ENCODE results near the gene GPA33. TPM values are rescaled to one million over a fixed set of nuclear protein-coding genes. Genes with fewer than 3 reads are reported as not detected.

Gene GPA33
- total RNA-seq, 1 donor, result not detected

GRCh38 chr1:167122568-167122967 is 32.4 kb upstream of the GPA33 start:
- no peak for TF ChIP-seq CTCF (IDR thresholded peaks at IDR 0.05; ENCODE audit: extremely low read depth, low read depth, low read length)
- peaks cover 3% of the 10 kb centered on the region for H3K27me3 ChIP-seq (ENCODE audit: insufficient read depth, low read length)
- no peaks in the 10 kb centered on the region for H3K36me3 ChIP-seq (ENCODE audit: insufficient read depth, low read length)
- DNase-seq (ENCODE audit: insufficient read length, low spot score, missing footprints), result no peak
- H2AFZ ChIP-seq (ENCODE audit: low read length), result no peak overlapping the region
- H3K4me3 ChIP-seq (ENCODE audit: insufficient read depth, low read length), result no peak overlapping the region
- H4K20me1 ChIP-seq (ENCODE audit: insufficient read depth, low read length), result no peaks in the 10 kb centered on the region
- no peaks in the 10 kb centered on the region for H3K9me3 ChIP-seq (ENCODE audit: low read depth, low read length)
- H3K79me2 ChIP-seq (ENCODE audit: insufficient read depth, low read length), result no peaks in the 10 kb centered on the region
- H3K4me2 ChIP-seq (ENCODE audit: insufficient read depth, low read length), result no peak overlapping the region
- H3K4me1 ChIP-seq (ENCODE audit: insufficient read depth, low read length), result no peaks in the 10 kb centered on the region
- no peak overlapping the region for H3K27ac ChIP-seq (ENCODE audit: low read depth, low read length)

GRCh38 chr1:167122121-167122480 is 31.9 kb upstream of the GPA33 start:
- no peaks in the 10 kb centered on the region for H3K79me2 ChIP-seq (ENCODE audit: insufficient read depth, low read length)
- H2AFZ ChIP-seq (ENCODE audit: low read length), result no peak overlapping the region
- no peaks in the 10 kb centered on the region for H3K36me3 ChIP-seq (ENCODE audit: insufficient read depth, low read length)
- H4K20me1 ChIP-seq (ENCODE audit: insufficient read depth, low read length), result no peaks in the 10 kb centered on the region
- TF ChIP-seq CTCF (IDR thresholded peaks at IDR 0.05; ENCODE audit: extremely low read depth, low read depth, low read length), result no peak
- no peaks in the 10 kb centered on the region for H3K4me1 ChIP-seq (ENCODE audit: insufficient read depth, low read length)
- H3K4me3 ChIP-seq (ENCODE audit: insufficient read depth, low read length), result no peak overlapping the region
- H3K9me3 ChIP-seq (ENCODE audit: low read depth, low read length), result no peaks in the 10 kb centered on the region
- H3K27ac ChIP-seq (ENCODE audit: low read depth, low read length), result no peak overlapping the region
- DNase-seq (ENCODE audit: insufficient read length, low spot score, missing footprints), result no peak
- peaks cover 3% of the 10 kb centered on the region for H3K27me3 ChIP-seq (ENCODE audit: insufficient read depth, low read length)
- H3K4me2 ChIP-seq (ENCODE audit: insufficient read depth, low read length), result no peak overlapping the region

- DNase-seq (ENCODE audit: insufficient read length, low spot score, missing footprints), result no peak
- Histone ChIP-seq H3K4me1 (ENCODE audit: insufficient read depth, low read length) (no peaks in the 10 kb centered on the region), H3K9me3 (ENCODE audit: low read depth, low read length) (no peaks in the 10 kb centered on the region), H3K27ac (ENCODE audit: low read depth, low read length) (no peak overlapping the region), H2AFZ (ENCODE audit: low read length) (peak overlapping the region; percentile 65), H3K4me2 (ENCODE audit: insufficient read depth, low read length) (peak overlapping the region; percentile 58), H3K79me2 (ENCODE audit: insufficient read depth, low read length) (no peaks in the 10 kb centered on the region), H3K27me3 (ENCODE audit: insufficient read depth, low read length) (peaks cover 3% of the 10 kb centered on the region), H3K4me3 (ENCODE audit: insufficient read depth, low read length) (peak overlapping the region; percentile 37), H3K36me3 (ENCODE audit: insufficient read depth, low read length) (no peaks in the 10 kb centered on the region), H4K20me1 (ENCODE audit: insufficient read depth, low read length) (no peaks in the 10 kb centered on the region)
- no peak for TF ChIP-seq CTCF (IDR thresholded peaks at IDR 0.05; ENCODE audit: extremely low read depth, low read depth, low read length)
Measured at GRCh38 chr1:167121375-167122120, 31.4 kb upstream of the GPA33 start.

- TF ChIP-seq CTCF (IDR thresholded peaks at IDR 0.05; ENCODE audit: extremely low read depth, low read depth, low read length), result no peak
- Histone ChIP-seq H3K27me3 (ENCODE audit: insufficient read depth, low read length) (peaks cover 3% of the 10 kb centered on the region), H3K4me2 (ENCODE audit: insufficient read depth, low read length) (peak overlapping the region; percentile 58), H3K4me1 (ENCODE audit: insufficient read depth, low read length) (no peaks in the 10 kb centered on the region), H2AFZ (ENCODE audit: low read length) (no peak overlapping the region), H3K79me2 (ENCODE audit: insufficient read depth, low read length) (no peaks in the 10 kb centered on the region), H4K20me1 (ENCODE audit: insufficient read depth, low read length) (no peaks in the 10 kb centered on the region), H3K36me3 (ENCODE audit: insufficient read depth, low read length) (no peaks in the 10 kb centered on the region), H3K9me3 (ENCODE audit: low read depth, low read length) (no peaks in the 10 kb centered on the region), H3K27ac (ENCODE audit: low read depth, low read length) (no peak overlapping the region), H3K4me3 (ENCODE audit: insufficient read depth, low read length) (no peak overlapping the region)
- no peak for DNase-seq (ENCODE audit: insufficient read length, low spot score, missing footprints)
Measured at GRCh38 chr1:167120899-167121298, 30.7 kb upstream of the GPA33 start.
